HG03558 (cell line): ENCODE results near the gene INHBC.

Experiments used
- ATAC-seq: cut with Tn5 transposase; IDR thresholded peaks from one replicate; pipeline ENCODE4 v1.9.1; 2021; ENCODE audit warnings: moderate number of reproducible peaks; ENCODE audit not compliant: unreplicated experiment; ENCODE audit errors: extremely low read depth

INHBC gene

DNA sequence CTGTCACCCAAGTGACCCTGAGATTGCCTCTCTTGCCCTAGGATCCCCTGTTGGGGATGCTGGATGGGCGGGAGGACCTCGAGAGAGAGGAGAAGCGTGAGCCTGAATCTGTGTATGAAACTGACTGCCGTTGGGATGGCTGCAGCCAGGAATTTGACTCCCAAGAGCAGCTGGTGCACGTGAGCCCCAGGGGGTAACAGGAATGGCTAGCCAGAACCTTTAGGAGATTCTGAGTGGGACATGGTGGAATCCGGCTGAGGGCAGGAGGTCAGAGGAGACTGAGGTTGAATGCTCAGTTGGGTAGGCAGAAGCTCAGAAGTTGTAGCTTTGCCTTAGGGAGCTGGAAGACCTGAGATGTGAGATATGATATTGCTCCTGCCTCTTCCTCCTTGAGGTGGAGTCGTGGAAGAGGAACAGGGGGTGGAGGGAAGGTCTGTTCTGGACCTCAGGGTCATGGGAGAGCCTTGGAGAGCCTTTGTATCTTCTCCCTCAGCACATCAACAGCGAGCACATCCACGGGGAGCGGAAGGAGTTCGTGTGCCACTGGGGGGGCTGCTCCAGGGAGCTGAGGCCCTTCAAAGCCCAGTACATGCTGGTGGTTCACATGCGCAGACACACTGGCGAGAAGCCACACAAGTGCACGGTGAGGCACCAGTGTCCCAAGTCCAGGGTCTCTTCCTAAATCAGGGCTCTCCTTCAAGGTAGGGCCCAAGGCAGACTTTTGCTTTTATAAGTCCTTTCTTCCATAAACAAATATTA is 31.3 kb downstream of the INHBC start:
- no peak for ATAC-seq

GRCh38 chr12:57467212-57467874 is 32.8 kb downstream of the INHBC start:
- no peak for ATAC-seq

- ATAC-seq: no peak
Observed at GRCh38 chr12:57467915-57468314, 33.3 kb downstream of the INHBC start.

GRCh38 chr12:57469296-57470164 is 34.9 kb downstream of the INHBC start:
- no peak for ATAC-seq

- ATAC-seq: no peak
Observed at GRCh38 chr12:57470286-57470969, 35.8 kb downstream of the INHBC start.

DNA sequence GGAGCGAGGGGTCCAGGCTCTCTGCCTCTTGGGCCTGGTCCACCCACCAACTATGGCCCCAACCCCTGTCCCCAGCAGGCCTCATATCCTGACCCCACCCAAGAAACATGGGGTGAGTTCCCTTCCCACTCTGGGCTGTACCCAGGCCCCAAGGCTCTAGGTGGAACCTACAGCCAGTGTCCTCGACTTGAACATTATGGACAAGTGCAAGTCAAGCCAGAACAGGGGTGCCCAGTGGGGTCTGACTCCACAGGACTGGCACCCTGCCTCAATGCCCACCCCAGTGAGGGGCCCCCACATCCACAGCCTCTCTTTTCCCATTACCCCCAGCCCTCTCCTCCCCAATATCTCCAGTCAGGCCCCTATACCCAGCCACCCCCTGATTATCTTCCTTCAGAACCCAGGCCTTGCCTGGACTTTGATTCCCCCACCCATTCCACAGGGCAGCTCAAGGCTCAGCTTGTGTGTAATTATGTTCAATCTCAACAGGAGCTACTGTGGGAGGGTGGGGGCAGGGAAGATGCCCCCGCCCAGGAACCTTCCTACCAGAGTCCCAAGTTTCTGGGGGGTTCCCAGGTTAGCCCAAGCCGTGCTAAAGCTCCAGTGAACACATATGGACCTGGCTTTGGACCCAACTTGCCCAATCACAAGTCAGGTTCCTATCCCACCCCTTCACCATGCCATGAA is 36.5 kb downstream of the INHBC start:
- ATAC-seq: no peak

- ATAC-seq: no peak
Observed at GRCh38 chr12:57471661-57472060, 37.1 kb downstream of the INHBC start.

DNA sequence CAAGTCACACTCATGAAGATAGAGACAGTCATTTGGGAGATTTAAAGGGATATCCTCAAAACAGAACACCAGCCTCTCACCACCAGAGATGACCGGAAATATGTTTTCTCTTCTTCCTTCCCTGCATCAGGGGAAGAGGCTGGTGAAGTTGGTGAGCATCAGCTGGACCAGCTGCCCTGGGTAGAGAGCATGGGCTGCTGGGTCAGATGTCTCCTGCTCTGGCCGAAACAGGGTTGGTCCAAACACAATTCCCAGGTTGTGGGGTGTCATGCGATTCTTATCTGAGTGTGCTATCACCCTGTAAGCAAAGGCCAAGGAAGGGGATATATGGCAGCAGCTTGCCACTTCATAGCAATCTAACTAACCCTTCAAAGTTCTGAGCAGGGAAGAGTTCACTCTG is 37.8 kb downstream of the INHBC start:
- ATAC-seq: no peak

- ATAC-seq: no peak
Observed at GRCh38 chr12:57473392-57473791, 38.8 kb downstream of the INHBC start.

- no peak for ATAC-seq
Observed at GRCh38 chr12:57473886-57474285, 39.3 kb downstream of the INHBC start.

GRCh38 chr12:57474430-57474829 is 39.8 kb downstream of the INHBC start:
- no peak for ATAC-seq

DNA sequence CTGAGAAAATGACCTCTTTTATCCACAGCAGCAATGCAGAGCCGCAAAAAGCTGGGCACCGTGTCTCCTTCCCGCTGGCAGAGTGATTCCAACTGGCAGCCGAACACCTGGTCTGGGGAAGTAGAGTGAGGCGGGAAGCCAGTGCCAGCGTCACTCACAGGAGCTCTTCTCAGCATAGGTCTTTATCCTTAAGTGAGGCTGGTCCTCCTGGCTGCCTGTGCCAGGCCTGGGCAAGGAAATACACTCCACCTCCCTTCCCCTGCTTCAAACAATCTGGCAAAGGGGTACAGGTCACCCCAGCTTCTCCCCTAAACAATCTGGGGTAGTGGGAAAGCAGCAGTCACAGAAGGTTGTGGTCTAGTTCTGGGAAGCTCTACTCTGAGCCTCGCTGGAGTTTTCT is 40.3 kb downstream of the INHBC start:
- ATAC-seq: no peak

- no peak for ATAC-seq
Observed at GRCh38 chr12:57475271-57476161, 40.9 kb downstream of the INHBC start.

DNA sequence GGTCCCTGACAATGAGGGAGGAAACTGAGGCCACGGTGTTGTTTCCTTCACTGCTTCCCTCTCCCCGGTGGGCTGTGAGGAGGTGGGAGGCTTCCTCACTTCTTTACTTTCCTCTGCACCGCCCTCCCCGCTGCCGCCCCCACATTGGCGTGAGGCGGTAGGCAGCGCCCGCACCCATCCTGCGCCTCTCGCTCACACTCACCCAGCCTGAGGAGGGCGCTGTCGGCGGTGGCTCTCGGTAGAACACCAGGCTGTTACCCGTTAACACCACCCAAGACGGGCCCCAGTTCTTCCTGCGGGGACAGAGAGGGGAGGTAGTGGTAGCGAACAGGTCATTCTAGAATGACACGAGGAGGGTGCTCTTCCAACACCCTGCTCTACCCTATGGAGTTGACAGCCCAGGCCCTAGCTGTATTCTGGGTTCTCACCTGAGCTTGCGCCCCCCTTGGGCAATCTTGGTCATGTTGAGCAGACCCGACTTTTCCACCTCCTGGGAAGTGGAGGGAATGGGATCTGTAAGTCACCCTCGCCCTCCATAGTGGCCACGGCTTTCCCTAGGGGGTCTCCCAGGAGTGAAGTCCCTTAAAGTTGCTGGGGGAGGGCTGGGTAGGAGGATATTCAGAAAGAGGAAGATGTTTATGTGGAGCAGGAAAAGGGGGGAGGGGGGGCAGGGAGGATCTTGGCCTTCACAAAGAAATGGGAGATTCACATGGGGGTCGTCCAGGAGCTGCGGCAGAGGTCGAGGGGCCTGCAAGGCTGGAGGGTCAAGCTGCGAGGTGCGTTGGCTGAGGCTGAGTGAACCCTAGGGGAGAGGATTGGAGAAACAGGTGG is 41.8 kb downstream of the INHBC start:
- ATAC-seq: no peak

- no peak for ATAC-seq
Observed at GRCh38 chr12:57476993-57477709, 42.6 kb downstream of the INHBC start.

GRCh38 chr12:57477710-57478681 is 43.4 kb downstream of the INHBC start:
- ATAC-seq: no peak
